Measurements from ENCODE around the gene ZZZ3. TPM values are rescaled to one million over a fixed set of nuclear protein-coding genes. Genes with fewer than 3 reads are reported as not detected.

Gene ZZZ3
- total RNA-seq, 1 donor = 77.1 TPM

GRCh38 chr1:77697441-77697840, 15.0 kb upstream of the ZZZ3 start:
- H4K20me1 ChIP-seq (ENCODE audit: insufficient read depth, low read length) = no peaks in the 10 kb centered on the region
- no peaks in the 10 kb centered on the region for H3K9me3 ChIP-seq (ENCODE audit: low read depth, low read length)
- no peaks in the 10 kb centered on the region for H3K27me3 ChIP-seq (ENCODE audit: insufficient read depth, low read length)
- no peak for DNase-seq (ENCODE audit: insufficient read length, low spot score, missing footprints)
- H3K4me3 ChIP-seq (ENCODE audit: insufficient read depth, low read length) = no peak overlapping the region
- H3K36me3 ChIP-seq (ENCODE audit: insufficient read depth, low read length) = peaks cover 16% of the 10 kb centered on the region
- no peak for TF ChIP-seq CTCF (IDR thresholded peaks at IDR 0.05; ENCODE audit: extremely low read depth, low read depth, low read length)
- H3K4me2 ChIP-seq (ENCODE audit: insufficient read depth, low read length) = no peak overlapping the region
- H2AFZ ChIP-seq (ENCODE audit: low read length) = no peak overlapping the region
- H3K27ac ChIP-seq (ENCODE audit: low read depth, low read length) = no peak overlapping the region
- no peaks in the 10 kb centered on the region for H3K79me2 ChIP-seq (ENCODE audit: insufficient read depth, low read length)
- H3K4me1 ChIP-seq (ENCODE audit: insufficient read depth, low read length) = no peaks in the 10 kb centered on the region

GRCh38 chr1:77688939-77689338, 6.5 kb upstream of the ZZZ3 start:
- H3K4me1 ChIP-seq (ENCODE audit: insufficient read depth, low read length) = peaks cover 5% of the 10 kb centered on the region
- peaks cover 5% of the 10 kb centered on the region for H3K36me3 ChIP-seq (ENCODE audit: insufficient read depth, low read length)
- H3K4me3 ChIP-seq (ENCODE audit: insufficient read depth, low read length) = no peak overlapping the region
- H3K9me3 ChIP-seq (ENCODE audit: low read depth, low read length) = no peaks in the 10 kb centered on the region
- H3K79me2 ChIP-seq (ENCODE audit: insufficient read depth, low read length) = no peaks in the 10 kb centered on the region
- DNase-seq (ENCODE audit: insufficient read length, low spot score, missing footprints) = no peak
- TF ChIP-seq CTCF (IDR thresholded peaks at IDR 0.05; ENCODE audit: extremely low read depth, low read depth, low read length) = no peak
- no peak overlapping the region for H3K27ac ChIP-seq (ENCODE audit: low read depth, low read length)
- no peaks in the 10 kb centered on the region for H3K27me3 ChIP-seq (ENCODE audit: insufficient read depth, low read length)
- no peaks in the 10 kb centered on the region for H4K20me1 ChIP-seq (ENCODE audit: insufficient read depth, low read length)
- no peak overlapping the region for H3K4me2 ChIP-seq (ENCODE audit: insufficient read depth, low read length)
- no peak overlapping the region for H2AFZ ChIP-seq (ENCODE audit: low read length)

- no peak for DNase-seq (ENCODE audit: insufficient read length, low spot score, missing footprints)
- Histone ChIP-seq H3K36me3 (ENCODE audit: insufficient read depth, low read length) (no peaks in the 10 kb centered on the region), H3K4me1 (ENCODE audit: insufficient read depth, low read length) (peaks cover 10% of the 10 kb centered on the region), H4K20me1 (ENCODE audit: insufficient read depth, low read length) (no peaks in the 10 kb centered on the region), H3K27me3 (ENCODE audit: insufficient read depth, low read length) (no peaks in the 10 kb centered on the region), H3K4me2 (ENCODE audit: insufficient read depth, low read length) (no peak overlapping the region), H3K9me3 (ENCODE audit: low read depth, low read length) (no peaks in the 10 kb centered on the region), H3K27ac (ENCODE audit: low read depth, low read length) (no peak overlapping the region), H3K4me3 (ENCODE audit: insufficient read depth, low read length) (peak overlapping the region; percentile 19), H3K79me2 (ENCODE audit: insufficient read depth, low read length) (no peaks in the 10 kb centered on the region), H2AFZ (ENCODE audit: low read length) (no peak overlapping the region)
- peak; percentile 25 for TF ChIP-seq CTCF (IDR thresholded peaks at IDR 0.05; ENCODE audit: extremely low read depth, low read depth, low read length)
Measured at GRCh38 chr1:77687519-77687906, 5.1 kb upstream of the ZZZ3 start.

- Histone ChIP-seq H3K4me3 (ENCODE audit: insufficient read depth, low read length) (no peak overlapping the region), H3K27ac (ENCODE audit: low read depth, low read length) (no peak overlapping the region), H3K27me3 (ENCODE audit: insufficient read depth, low read length) (no peaks in the 10 kb centered on the region), H3K4me1 (ENCODE audit: insufficient read depth, low read length) (peaks cover 10% of the 10 kb centered on the region), H4K20me1 (ENCODE audit: insufficient read depth, low read length) (no peaks in the 10 kb centered on the region), H3K4me2 (ENCODE audit: insufficient read depth, low read length) (no peak overlapping the region), H3K9me3 (ENCODE audit: low read depth, low read length) (no peaks in the 10 kb centered on the region), H3K36me3 (ENCODE audit: insufficient read depth, low read length) (no peaks in the 10 kb centered on the region), H3K79me2 (ENCODE audit: insufficient read depth, low read length) (peaks cover 5% of the 10 kb centered on the region), H2AFZ (ENCODE audit: low read length) (no peak overlapping the region)
- DNase-seq (ENCODE audit: insufficient read length, low spot score, missing footprints) = no peak
- TF ChIP-seq CTCF (IDR thresholded peaks at IDR 0.05; ENCODE audit: extremely low read depth, low read depth, low read length) = no peak
Measured at GRCh38 chr1:77686796-77687518, 4.5 kb upstream of the ZZZ3 start.
